Measurements from ENCODE around the gene HDHD2.

HDHD2 gene

GRCh38 chr18:47149457-47150028, 757 bp downstream of the HDHD2 start:
- Histone ChIP-seq H3K4me3 (peak overlapping the region; percentile 95), H3K27ac (peak overlapping the region; percentile 78 to 98)
- no peak for TF ChIP-seq CTCF (IDR thresholded peaks at IDR 0.05)
- no peak for DNase-seq (ENCODE audit: low spot score)

- no peak for DNase-seq (ENCODE audit: low spot score)
- Histone ChIP-seq H3K4me3 (no peak overlapping the region), H3K27ac (no peak overlapping the region)
- no peak for TF ChIP-seq CTCF (IDR thresholded peaks at IDR 0.05)
Measured at GRCh38 chr18:47146206-47146605, 4.1 kb downstream of the HDHD2 start.

DNA sequence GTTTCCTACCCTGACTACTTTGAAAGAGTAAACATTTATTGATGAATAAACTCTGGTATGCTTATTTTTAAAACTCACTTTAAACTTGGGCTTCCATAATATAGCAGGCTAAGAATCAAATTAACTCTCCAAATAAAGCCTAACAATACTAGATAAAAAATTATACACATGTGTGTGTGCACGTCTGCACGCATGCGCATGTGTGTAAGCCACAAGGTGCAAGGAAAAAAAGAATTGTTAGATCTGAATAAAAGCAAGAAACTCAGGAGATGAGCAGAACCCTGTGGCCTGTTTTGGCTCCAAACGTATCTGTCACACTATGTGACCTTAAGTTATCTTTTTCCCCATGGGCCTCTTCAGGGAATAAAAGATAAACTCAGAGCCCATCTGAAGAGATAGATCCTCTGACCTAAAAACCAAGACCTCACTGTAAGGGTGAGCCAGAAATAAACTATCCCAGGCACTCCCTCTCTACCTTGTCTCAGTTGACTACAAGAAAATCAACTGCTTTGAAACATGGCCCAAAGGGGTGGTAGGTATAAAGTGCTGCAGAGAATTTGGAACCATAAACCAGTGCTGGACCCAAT, 6.3 kb downstream of the HDHD2 start:
- no peak overlapping the region for H3K27ac ChIP-seq
- TF ChIP-seq CTCF (IDR thresholded peaks at IDR 0.05): no peak
- no peak overlapping the region for H3K4me3 ChIP-seq
- DNase-seq (ENCODE audit: low spot score): no peak

DNA sequence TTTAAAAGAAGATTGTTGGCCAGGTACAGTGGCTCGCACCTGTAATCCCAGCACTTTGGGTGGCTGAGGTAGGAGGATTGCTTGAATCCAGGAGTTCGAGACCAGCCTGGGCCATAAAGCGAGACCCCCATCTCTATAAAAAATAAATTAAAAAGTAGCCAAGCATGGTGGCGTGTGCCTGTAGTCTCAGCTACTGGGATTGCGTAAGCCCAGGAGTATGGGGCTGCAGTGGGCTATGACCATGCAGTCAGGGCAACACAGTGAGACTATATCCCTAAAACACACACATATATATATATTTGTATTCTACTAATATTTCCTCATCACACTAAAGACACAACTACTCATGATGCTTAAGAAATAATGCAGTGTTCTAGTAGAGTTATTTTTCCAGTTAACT, 7.1 kb downstream of the HDHD2 start:
- TF ChIP-seq CTCF (IDR thresholded peaks at IDR 0.05): no peak
- H3K4me3 ChIP-seq: no peak overlapping the region
- DNase-seq (ENCODE audit: low spot score): no peak
- no peak overlapping the region for H3K27ac ChIP-seq

GRCh38 chr18:47141289-47141688, 9.0 kb downstream of the HDHD2 start:
- TF ChIP-seq CTCF (IDR thresholded peaks at IDR 0.05): no peak
- H3K27ac ChIP-seq: no peak overlapping the region
- DNase-seq (ENCODE audit: low spot score): no peak

GRCh38 chr18:47121146-47121545, 29.2 kb downstream of the HDHD2 start:
- DNase-seq (ENCODE audit: low spot score): no peak
- no peak overlapping the region for H3K27ac ChIP-seq
- TF ChIP-seq CTCF (IDR thresholded peaks at IDR 0.05): no peak
- no peak overlapping the region for H3K4me3 ChIP-seq

More at GRCh38 chr18:47141289-47141688, 9.0 kb downstream of the HDHD2 start:
- no peak overlapping the region for H3K4me3 ChIP-seq

DNA sequence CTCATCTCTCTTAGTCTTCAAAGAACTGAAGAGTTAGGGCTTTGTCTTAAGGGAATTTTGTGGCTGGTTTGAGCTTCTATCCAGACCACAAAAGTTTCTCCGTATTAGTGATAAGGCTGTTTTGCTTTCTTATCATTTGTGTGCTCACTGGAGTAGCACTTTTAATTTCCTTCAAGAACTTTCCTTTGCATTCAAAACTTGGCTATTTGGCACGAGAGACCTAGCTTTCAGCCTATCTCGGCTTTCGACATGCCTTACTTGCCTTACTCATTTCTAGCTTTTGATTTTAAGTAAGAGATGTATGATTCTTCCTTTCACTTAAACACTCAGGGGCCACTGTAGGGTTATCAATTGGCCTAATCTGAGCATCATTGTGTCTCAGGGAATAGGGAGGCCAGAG, 29.9 kb downstream of the HDHD2 start:
- no peak overlapping the region for H3K27ac ChIP-seq
- no peak overlapping the region for H3K4me3 ChIP-seq
- DNase-seq (ENCODE audit: low spot score): no peak
- no peak for TF ChIP-seq CTCF (IDR thresholded peaks at IDR 0.05)

All from coronary artery (tissue), 2 donors.